ENCODE results near the gene PCBP1. TPM values are rescaled to one million over a fixed set of nuclear protein-coding genes. Genes with fewer than 3 reads are reported as not detected.
"Not testable (repeated sequence)": the region's sequence is repeated elsewhere in the genome, so short reads cannot be mapped to it uniquely, and the experiment has no call there.

Gene PCBP1
- total and polyA plus RNA-seq, 2 donors (not counting 1 experiment from before 2014, with no cell fraction given), result 42.1 to 104 TPM

DNA sequence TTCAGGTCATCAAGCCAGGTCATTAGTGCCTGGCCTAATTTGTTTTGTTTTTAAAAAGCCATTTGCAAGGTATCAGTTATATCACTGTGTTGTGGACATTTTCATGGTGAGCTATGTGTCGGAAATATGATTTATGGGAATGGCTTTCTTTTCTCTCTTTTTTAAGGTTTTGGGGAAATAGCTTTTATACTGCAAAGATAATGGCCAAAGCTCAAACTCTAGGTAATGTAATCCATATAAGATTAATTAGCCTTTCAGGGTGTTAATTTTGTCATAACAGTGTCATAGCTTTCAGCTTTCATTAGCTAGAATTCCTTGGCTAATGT, 45.8 kb downstream of the PCBP1 start:
- H3K27me3 ChIP-seq (ENCODE audit: control insufficient read depth, insufficient read depth, low read length), result no peaks in the 10 kb centered on the region
- peak overlapping the region; percentile 14 for H3K9ac ChIP-seq (ENCODE audit: insufficient read depth, low read length)
- H3K36me3 ChIP-seq (ENCODE audit: control insufficient read depth, insufficient read depth, low read length), result no peaks in the 10 kb centered on the region
- H3K27ac ChIP-seq (ENCODE audit: insufficient read depth, low read length), result peak overlapping the region; percentile 75
- H3K4me1 ChIP-seq (ENCODE audit: control insufficient read depth, extremely low read depth, insufficient read depth, low read length), result peaks cover 19% of the 10 kb centered on the region
- peak overlapping the region in 3 of 4 experiments; percentile 5 to 36 (median 33) for H3K4me3 ChIP-seq (replicated peaks in 1 of 4; ENCODE audit: control extremely low read depth in 1 of 4, insufficient read depth in 1 of 4, low read depth in 3 of 4, low read length in 4 of 4)
- no peaks in the 10 kb centered on the region for H3K79me2 ChIP-seq (ENCODE audit: control insufficient read depth, insufficient read depth, low read length)
- TF ChIP-seq EZH2 (IDR thresholded peaks at IDR 0.05; ENCODE audit: low read length, missing control alignments), result no peak
- TF ChIP-seq, protein P1, sequence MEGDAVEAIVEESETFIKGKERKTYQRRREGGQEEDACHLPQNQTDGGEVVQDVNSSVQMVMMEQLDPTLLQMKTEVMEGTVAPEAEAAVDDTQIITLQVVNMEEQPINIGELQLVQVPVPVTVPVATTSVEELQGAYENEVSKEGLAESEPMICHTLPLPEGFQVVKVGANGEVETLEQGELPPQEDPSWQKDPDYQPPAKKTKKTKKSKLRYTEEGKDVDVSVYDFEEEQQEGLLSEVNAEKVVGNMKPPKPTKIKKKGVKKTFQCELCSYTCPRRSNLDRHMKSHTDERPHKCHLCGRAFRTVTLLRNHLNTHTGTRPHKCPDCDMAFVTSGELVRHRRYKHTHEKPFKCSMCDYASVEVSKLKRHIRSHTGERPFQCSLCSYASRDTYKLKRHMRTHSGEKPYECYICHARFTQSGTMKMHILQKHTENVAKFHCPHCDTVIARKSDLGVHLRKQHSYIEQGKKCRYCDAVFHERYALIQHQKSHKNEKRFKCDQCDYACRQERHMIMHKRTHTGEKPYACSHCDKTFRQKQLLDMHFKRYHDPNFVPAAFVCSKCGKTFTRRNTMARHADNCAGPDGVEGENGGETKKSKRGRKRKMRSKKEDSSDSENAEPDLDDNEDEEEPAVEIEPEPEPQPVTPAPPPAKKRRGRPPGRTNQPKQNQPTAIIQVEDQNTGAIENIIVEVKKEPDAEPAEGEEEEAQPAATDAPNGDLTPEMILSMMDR (conservative IDR thresholded peaks at IDR 0.05 in 1 of 2, IDR thresholded peaks at IDR 0.05 in 1 of 2; ENCODE audit: low read depth in 1 of 2, low read length in 2 of 2), result no peak
- no peaks in the 10 kb centered on the region for H3K9me3 ChIP-seq (ENCODE audit: control insufficient read depth, insufficient read depth, low read depth, low read length)
- H4K20me1 ChIP-seq (ENCODE audit: control insufficient read depth, extremely low read depth, insufficient read depth, low read length), result no peaks in the 10 kb centered on the region
- H2AFZ ChIP-seq (ENCODE audit: low read length), result peak overlapping the region; percentile 42
- peak overlapping the region; percentile 53 for H3K4me2 ChIP-seq (ENCODE audit: extremely low read depth, insufficient read depth, low read length)
- DNase-seq (ENCODE audit: low read depth in 2 of 2), result no peak

- H3K4me2 ChIP-seq (ENCODE audit: extremely low read depth, insufficient read depth, low read length), result no peak overlapping the region
- no peaks in the 10 kb centered on the region for H3K36me3 ChIP-seq (ENCODE audit: control insufficient read depth, insufficient read depth, low read length)
- TF ChIP-seq EZH2 (IDR thresholded peaks at IDR 0.05; ENCODE audit: low read length, missing control alignments), result no peak
- TF ChIP-seq, protein P1 (conservative IDR thresholded peaks at IDR 0.05 in 1 of 2, IDR thresholded peaks at IDR 0.05 in 1 of 2; ENCODE audit: low read depth in 1 of 2, low read length in 2 of 2), result no peak
- H2AFZ ChIP-seq (ENCODE audit: low read length), result no peak overlapping the region
- H3K4me1 ChIP-seq (ENCODE audit: control insufficient read depth, extremely low read depth, insufficient read depth, low read length), result peaks cover 20% of the 10 kb centered on the region
- no peak overlapping the region for H3K27ac ChIP-seq (ENCODE audit: insufficient read depth, low read length)
- no peaks in the 10 kb centered on the region for H4K20me1 ChIP-seq (ENCODE audit: control insufficient read depth, extremely low read depth, insufficient read depth, low read length)
- H3K9ac ChIP-seq (ENCODE audit: insufficient read depth, low read length), result no peak overlapping the region
- H3K9me3 ChIP-seq (ENCODE audit: control insufficient read depth, insufficient read depth, low read depth, low read length), result no peaks in the 10 kb centered on the region
- no peaks in the 10 kb centered on the region for H3K27me3 ChIP-seq (ENCODE audit: control insufficient read depth, insufficient read depth, low read length)
- no peak overlapping the region for H3K4me3 ChIP-seq (replicated peaks in 1 of 4; ENCODE audit: control extremely low read depth in 1 of 4, insufficient read depth in 1 of 4, low read depth in 3 of 4, low read length in 4 of 4)
- H3K79me2 ChIP-seq (ENCODE audit: control insufficient read depth, insufficient read depth, low read length), result no peaks in the 10 kb centered on the region
- peak in 1 of 2 donors; percentile 91 for DNase-seq (ENCODE audit: low read depth in 2 of 2)
These were observed 46.4 kb downstream of the PCBP1 start for GRCh38 chr2:70133491-70134322.

DNA sequence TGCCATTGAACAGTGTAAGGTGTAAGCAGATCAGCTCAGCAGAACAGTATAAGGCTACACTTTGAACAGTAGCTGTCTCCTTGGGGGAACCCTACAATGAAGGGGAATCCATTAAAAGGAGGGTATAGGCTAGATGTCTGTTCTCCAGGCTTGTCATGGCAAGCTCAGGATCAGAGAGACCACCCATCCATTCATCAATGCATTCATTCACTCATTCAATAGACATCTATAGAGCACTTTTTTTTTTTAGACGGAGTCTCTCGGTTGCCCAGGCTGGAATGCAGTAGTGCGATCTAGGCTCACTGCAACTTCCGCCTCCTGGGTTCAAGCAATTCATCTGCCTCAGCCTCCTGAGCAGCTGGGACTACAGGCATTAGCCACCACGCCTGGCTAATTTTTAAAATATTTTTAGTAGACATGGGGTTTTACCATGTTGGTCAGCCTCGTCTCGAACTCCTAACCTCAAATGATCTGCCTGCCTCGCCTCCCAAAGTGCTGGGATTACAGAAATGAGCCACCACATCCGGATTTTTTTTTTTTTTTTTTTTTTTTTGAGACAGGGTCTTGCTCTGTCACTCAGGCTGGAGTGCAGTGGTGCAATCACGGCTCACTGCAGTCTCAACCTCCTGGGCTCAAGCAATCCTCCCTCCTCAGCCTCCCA, 47.2 kb downstream of the PCBP1 start:
- not testable (repeated sequence) for H3K4me3 ChIP-seq (replicated peaks in 1 of 4; ENCODE audit: control extremely low read depth in 1 of 4, insufficient read depth in 1 of 4, low read depth in 3 of 4, low read length in 4 of 4); H3K9ac ChIP-seq (ENCODE audit: insufficient read depth, low read length); DNase-seq (ENCODE audit: low read depth in 2 of 2); H2AFZ ChIP-seq (ENCODE audit: low read length); H3K36me3 ChIP-seq (ENCODE audit: control insufficient read depth, insufficient read depth, low read length); H3K4me2 ChIP-seq (ENCODE audit: extremely low read depth, insufficient read depth, low read length); H3K27ac ChIP-seq (ENCODE audit: insufficient read depth, low read length); H3K27me3 ChIP-seq (ENCODE audit: control insufficient read depth, insufficient read depth, low read length); H3K9me3 ChIP-seq (ENCODE audit: control insufficient read depth, insufficient read depth, low read depth, low read length); H4K20me1 ChIP-seq (ENCODE audit: control insufficient read depth, extremely low read depth, insufficient read depth, low read length); H3K79me2 ChIP-seq (ENCODE audit: control insufficient read depth, insufficient read depth, low read length)
- H3K4me1 ChIP-seq (ENCODE audit: control insufficient read depth, extremely low read depth, insufficient read depth, low read length), result peaks cover 20% of the 10 kb centered on the region

Other genes with a start within 250 kb of the PCBP1 start
- 33.9 and 38.8 TPM in 2 replicates for gene SNRNP27, start 193.5 kb upstream of the PCBP1 start, total RNA-seq
- 62.9 and 64.8 TPM in 2 replicates for gene SNRNP27, start 193.5 kb upstream of the PCBP1 start, polyA plus RNA-seq
- 7.7 and 8.4 TPM in 2 replicates for gene MXD1, start 172.4 kb upstream of the PCBP1 start, total RNA-seq
- gene MXD1, start 172.4 kb upstream of the PCBP1 start, polyA plus RNA-seq, result 4.8 and 5.4 TPM in 2 replicates
- gene ASPRV1, start 125.8 kb upstream of the PCBP1 start, total RNA-seq, result 0.26 and 0.33 TPM in 2 replicates
- gene ASPRV1, start 125.8 kb upstream of the PCBP1 start, polyA plus RNA-seq, result 0.08 and 0.10 TPM in 2 replicates
- 24.9 and 32.7 TPM in 2 replicates for gene C2orf42, start 103.5 kb downstream of the PCBP1 start, total RNA-seq
- gene C2orf42, start 103.5 kb downstream of the PCBP1 start, polyA plus RNA-seq, result 9.1 and 9.8 TPM in 2 replicates
- 115 and 138 TPM in 2 replicates for gene TIA1, start 161.2 kb downstream of the PCBP1 start, total RNA-seq
- gene TIA1, start 161.2 kb downstream of the PCBP1 start, polyA plus RNA-seq, result 52.7 and 64.5 TPM in 2 replicates
- gene PCYOX1, start 170.7 kb downstream of the PCBP1 start, total RNA-seq, result 68.3 and 86.0 TPM in 2 replicates
- gene PCYOX1, start 170.7 kb downstream of the PCBP1 start, polyA plus RNA-seq, result 61.0 and 163 TPM in 2 replicates
- 105 and 179 TPM in 2 replicates for gene SNRPG, start 206.3 kb downstream of the PCBP1 start, total RNA-seq
- gene SNRPG, start 206.3 kb downstream of the PCBP1 start, polyA plus RNA-seq, result 167 and 328 TPM in 2 replicates
- 15.7 and 16.4 TPM in 2 replicates for gene FAM136A, start 214.6 kb downstream of the PCBP1 start, total RNA-seq
- 31.2 and 37.2 TPM in 2 replicates for gene FAM136A, start 214.6 kb downstream of the PCBP1 start, polyA plus RNA-seq

Measured in fibroblast of lung (primary cell).